Non-pigmented ciliary epithelial cell (primary cell): Measurements from ENCODE around the gene IDH3B.
"Not testable (repeated sequence)": the region's sequence is repeated elsewhere in the genome, so short reads cannot be mapped to it uniquely, and the experiment has no call there.

Source experiments
- DNase-seq: peaks from one replicate; pipeline ENCODE4 v3.0.0-alpha.2; 2010; ENCODE audit warnings: low read depth

Gene IDH3B

DNA sequence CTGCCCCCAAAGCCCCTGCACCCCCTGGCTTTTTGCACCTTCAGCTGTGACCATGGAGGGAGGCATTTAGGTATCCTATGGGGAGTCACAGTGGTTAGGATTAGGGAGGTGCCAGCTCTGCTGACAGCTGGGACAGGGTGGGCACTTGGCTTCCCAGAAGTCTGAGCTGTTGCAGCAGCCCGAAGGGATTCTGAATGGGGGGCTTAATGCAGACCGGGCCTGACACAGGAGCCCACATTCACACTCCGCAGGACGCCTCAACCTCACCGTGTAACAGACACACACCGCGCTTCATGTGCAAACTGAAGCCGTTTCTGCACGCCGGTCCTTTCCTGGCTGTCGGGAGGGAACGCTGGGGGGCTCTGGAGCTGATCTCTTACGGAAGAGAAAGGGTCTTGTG is 30.5 kb upstream of the IDH3B start:
- no peak for DNase-seq

- no peak for DNase-seq
Observed at GRCh38 chr20:2694008-2694471, 30.0 kb upstream of the IDH3B start.

GRCh38 chr20:2693286-2694007 is 29.4 kb upstream of the IDH3B start:
- no peak for DNase-seq

DNA sequence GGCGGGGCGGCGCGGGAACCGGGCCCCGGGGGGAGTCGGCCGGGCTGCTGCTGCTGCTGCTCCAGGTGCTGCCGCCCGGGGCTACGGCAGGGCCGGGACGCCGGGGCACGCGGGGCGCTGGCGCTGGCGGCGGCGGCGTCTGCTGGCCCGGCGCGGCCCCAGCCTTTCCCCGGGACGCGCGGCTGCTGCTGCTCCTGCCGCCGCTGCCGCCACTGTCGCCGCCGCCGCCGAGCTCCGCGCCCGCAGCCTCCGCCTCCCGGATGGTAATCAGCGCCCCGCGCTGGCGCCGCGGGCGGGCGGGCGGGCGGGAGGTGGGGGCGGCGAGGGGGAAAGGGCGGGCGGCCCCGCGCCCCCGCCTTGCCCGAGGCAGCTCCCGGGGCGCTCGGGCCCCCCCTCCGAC is 28.9 kb upstream of the IDH3B start:
- no peak for DNase-seq

DNA sequence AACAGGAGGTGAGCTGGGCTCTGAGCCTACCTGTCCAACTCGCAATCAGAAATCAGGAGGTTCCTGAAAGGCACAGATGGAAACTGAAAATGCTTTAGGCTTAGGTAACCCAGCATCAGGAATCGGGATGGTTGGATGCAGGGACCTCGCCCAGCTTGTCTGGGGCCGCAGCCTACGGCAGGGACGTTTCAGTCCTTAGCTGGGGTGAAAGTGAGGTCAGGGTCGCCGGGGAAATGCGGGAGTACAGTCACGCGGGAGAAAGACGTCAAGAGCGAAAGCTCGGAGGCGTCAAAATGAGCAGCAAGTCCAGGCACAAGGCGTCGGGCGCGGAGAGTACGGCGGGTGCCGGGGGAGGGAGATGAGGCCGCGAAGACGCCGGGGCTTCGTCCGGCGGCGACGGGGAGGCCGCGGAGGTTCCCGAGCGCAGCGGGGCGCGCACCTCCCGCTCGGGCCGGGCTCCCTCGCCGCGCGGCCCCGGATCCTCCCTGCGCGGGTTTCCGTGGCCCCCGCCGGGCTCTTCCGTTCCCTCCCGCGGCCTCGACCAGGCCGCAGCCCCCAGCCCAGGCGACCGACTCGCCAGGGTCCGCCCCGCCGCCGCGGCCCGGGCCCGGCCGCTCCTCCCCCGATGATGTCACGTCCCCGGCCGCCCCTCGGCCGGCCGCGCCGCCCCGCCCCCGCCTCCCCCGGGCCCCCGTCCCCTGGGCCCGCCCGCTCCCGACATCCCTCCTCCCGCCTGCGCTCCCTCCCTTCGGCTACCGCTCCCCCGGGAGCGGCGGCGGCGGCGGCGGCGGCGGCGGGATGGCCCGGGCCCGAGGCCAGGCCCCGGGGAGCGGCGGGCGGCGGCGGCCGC is 28.2 kb upstream of the IDH3B start, which contains the start of gene EBF4:
EBF4 (plus strand) TSS at position 745 of the 850 bp plus-strand sequence. CDS start 866 bp downstream, outside the sequence.
- no peak for DNase-seq

GRCh38 chr20:2691663-2692035 is 27.6 kb upstream of the IDH3B start:
- DNase-seq = no peak

DNA sequence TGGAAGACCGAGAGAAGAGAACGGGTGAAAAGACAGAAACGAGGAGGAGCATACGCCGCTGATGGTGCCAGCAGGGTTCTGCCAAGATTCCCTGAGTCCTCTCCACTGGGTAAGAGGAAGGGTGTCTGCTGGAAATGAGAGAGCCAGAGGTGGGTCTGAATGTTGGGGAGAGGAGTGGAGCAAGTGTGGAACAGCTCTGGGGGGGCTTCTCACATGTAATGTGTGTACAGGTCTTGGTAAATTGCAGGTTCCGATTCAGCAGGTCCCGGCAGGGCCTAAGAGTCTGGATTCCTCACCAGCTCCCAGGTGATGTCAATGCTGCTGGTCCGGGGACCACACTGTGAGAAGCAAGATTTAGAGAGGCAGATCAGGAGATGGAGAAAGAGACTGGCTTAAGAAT is 27.1 kb upstream of the IDH3B start:
- no peak for DNase-seq

- DNase-seq = no peak
Observed at GRCh38 chr20:2690718-2691117, 26.7 kb upstream of the IDH3B start.

GRCh38 chr20:2690213-2690612 is 26.2 kb upstream of the IDH3B start:
- DNase-seq = no peak

DNA sequence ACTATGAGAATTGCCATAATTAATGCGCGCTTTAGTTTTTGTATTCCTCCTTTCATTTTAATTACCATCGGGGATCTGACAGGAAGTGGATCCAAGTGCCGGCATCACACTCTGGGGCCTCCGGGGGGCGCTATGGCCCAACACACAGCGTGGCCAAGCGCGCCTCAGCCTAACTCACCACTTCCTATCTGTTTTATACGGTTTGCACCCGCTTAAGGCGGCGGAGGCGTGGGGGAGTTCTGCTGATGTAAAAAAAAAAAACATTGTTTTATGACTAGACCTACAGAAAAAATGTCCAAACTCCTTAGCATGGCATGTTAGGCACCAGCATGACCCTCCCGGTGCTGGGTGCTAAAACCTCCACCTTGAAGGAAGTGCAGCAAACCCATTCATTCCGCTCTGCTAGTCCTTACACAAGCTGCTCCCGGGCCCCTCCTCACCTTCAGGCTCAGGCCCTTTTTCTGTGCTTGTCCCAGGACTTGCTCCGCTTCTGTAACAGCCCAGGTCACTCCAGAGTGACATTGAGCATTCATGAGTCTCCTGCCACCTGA is 24.1 kb upstream of the IDH3B start:
- no peak for DNase-seq

DNA sequence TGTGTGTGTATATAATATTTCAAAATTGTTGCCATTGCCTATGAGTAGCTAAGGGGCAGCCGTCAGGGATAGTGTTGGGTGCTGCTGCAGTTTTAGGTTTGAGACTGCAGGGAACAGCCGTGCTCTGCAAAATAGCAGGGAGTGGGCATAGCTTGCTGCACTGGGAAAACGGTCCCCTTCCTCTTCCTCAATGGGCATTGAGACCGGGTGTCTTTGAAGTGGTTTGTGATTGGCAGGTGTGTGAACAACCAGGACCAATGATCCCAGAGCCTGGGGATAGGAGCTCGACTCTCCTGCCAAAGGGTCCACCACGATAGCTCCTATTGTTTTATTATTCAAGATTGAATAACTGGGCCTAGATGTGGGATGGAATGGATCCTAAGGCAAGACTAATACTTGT is 23.5 kb upstream of the IDH3B start:
- DNase-seq = no peak

- not testable (repeated sequence) for DNase-seq
Observed at GRCh38 chr20:2684817-2685216, 20.8 kb upstream of the IDH3B start.

DNA sequence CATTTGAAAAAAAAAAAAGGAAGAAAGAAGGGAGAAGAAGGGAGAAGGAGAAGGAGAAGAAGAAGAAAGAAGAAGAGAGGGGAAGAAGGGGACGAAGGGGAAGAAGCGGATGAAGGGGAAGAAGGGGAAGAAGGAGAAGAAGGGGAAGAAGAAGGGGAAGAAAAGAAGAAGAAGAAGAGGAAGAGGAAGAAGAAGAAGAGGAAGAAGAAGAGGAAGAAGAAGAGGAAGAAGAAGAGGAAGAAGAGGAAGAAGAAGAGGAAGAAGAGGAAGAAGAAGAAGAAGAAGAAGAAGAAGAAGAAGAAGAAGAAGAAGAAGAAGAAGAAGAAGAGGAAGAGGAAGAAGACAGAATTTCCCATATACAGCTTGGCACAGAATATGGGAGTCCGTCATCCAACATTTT is 18.0 kb upstream of the IDH3B start:
- not testable (repeated sequence) for DNase-seq

DNA sequence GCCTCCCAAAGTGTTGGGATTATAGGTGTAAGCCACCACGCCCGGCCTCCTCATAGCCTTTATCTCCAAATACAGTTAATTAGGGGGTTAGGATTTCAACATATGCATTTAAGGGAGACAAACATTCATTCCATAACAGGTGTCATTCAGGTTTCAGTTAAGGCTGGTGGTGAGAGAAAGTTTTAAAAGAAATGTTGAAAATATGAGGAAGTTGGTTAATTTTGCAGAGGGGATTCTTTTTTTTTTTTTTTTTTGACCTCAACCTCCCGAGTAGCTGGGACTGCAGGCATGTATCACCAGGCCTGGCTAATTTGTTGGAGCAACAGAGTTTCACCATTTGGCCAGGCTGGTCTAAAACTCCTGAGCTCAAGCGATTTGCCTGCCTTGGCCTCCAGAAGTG is 16.0 kb upstream of the IDH3B start:
- DNase-seq = no peak

DNA sequence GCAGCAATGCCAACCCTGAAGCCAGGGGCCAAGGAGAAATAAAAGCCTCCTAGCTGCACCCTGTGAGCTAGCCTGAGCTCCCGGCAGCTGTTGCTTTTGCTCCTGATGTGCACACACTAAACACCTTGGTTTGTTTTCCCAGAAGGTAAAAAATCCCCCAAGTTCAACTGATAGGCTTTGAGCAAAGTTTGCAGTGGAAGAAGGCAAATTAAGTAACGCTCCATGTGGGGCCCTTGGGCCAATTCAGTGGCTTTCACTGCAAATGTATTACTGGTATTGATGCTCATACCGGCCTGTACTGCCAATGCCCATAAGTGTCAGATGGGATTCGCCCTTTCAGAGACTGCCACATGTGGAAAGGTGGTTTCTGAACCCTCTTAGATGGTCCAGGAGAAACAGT is 9.4 kb upstream of the IDH3B start:
- no peak for DNase-seq

DNA sequence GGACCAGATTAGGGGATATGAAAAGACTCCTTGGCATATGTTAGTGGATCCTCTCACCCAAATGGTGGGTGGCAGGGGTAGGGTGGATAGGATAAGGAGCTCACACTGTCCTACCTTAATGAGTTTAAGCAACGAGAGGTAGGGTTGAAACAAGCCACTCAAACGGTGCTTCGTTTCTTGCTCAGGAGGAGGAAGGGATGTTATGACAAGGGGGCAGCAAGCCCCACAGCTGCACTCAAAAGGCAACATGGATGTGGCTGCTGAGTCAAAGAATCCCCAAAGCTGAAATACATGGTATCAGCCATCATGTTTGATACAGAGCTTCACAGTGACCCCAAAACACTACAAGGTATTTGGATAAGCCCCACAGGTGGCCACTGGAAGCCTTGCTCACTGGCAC is 8.4 kb upstream of the IDH3B start:
- DNase-seq = no peak

GRCh38 chr20:2671977-2672376 is 8.0 kb upstream of the IDH3B start:
- DNase-seq = no peak

DNA sequence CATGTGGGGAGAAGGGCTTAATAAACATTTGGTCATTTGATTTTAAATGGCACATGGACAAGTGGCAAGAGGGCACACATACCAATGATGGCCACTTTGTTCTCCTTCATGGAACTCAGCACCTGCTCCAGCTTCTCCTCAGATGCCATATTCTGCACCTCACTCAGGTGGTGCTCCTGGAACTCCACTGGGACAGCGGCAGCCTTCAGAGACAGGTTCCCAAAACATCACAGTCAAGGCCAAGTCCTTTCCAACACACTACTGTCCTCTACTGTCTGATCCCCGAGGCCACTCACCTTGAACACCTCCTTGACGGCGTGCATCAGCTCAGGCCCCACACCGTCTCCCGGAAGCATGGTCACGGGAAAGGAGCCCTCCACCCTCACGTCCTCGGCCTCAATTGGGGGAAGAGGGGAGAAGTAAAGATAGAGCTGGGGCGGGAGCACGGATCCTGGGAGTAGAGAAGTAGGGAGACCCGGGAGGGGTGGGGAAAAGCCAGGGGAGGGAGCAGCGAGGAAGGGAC is 591 bp downstream of the IDH3B start:
- no peak for DNase-seq

- no peak for DNase-seq
Observed at GRCh38 chr20:2659547-2659946, 4.5 kb downstream of the IDH3B start.

GRCh38 chr20:2658414-2659354 is 5.3 kb downstream of the IDH3B start:
- DNase-seq = no peak

DNA sequence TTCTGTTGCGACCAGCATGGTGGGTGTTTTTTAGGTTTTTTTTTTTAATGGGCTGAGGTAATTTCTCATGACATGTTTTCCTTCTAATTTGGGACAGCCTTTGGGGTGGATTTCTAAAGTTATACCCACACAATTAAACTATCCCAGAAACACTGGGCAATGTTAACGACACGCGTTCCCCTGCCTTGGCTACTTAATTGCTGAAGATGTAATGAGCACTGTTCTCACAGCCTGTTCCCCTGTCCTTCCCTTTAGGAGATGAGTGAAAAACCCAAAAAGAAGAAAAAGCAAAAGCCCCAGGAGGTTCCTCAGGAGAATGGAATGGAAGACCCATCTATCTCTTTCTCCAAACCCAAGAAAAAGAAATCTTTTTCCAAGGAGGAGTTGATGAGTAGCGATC is 6.3 kb downstream of the IDH3B start:
- DNase-seq = no peak

DNA sequence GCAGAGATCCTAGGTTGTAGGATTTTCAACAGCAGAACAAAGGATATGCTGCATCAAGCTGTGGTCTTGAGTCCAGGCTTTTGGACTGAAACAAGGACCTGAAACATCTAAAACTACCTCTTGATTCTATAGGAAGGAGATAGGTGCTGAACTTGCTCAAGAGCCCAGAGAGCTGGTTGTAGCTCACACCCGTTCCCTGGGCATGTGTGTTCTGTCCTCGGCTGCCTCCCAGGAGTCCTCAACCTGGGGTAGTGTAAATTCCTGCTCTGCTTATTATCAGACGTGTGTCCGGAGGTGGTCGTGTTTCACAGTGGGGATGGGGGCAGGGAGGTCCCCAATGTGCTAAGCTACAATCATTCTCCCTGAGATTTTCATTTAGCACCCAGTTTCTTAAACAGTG is 6.8 kb downstream of the IDH3B start:
- no peak for DNase-seq
